ENCODE results near the gene TECPR2. TPM values are rescaled to one million over a fixed set of nuclear protein-coding genes. Genes with fewer than 3 reads are reported as not detected.

The TECPR2 gene
- total and polyA plus RNA-seq, 4 donors: 2.0 to 12.6 (median 5.2) TPM

GRCh38 chr14:102501751-102502315 lies 139.1 kb downstream of the TECPR2 start:
- peaks cover 0 to 19% (median 3%) of the 10 kb centered on the region in 4 donors for H3K36me3 ChIP-seq (ENCODE audit: control insufficient read depth in 4 of 4, insufficient read depth in 3 of 4, low read depth in 1 of 4, low read length in 3 of 4)
- no peaks in the 10 kb centered on the region for H3K27me3 ChIP-seq (ENCODE audit: control insufficient read depth in 4 of 4, insufficient read depth in 4 of 4, low read length in 3 of 4)
- H3K27ac ChIP-seq (ENCODE audit: low read depth in 1 of 2, low read length in 2 of 2): no peak overlapping the region
- no peak for DNase-seq (ENCODE audit: low spot score)
- H3K9me3 ChIP-seq (ENCODE audit: control insufficient read depth in 4 of 4, low read length in 3 of 4): no peaks in the 10 kb centered on the region
- peaks cover 0 to 3% (median 0%) of the 10 kb centered on the region in 4 donors for H3K4me1 ChIP-seq (ENCODE audit: control insufficient read depth in 4 of 4, insufficient read depth in 4 of 4, low read length in 3 of 4)
- no peak for TF ChIP-seq REST (IDR thresholded peaks at IDR 0.05)
- TF ChIP-seq FOXA2 (IDR thresholded peaks at IDR 0.05): no peak
- TF ChIP-seq ATF3 (IDR thresholded peaks at IDR 0.05): no peak
- TF ChIP-seq HNF4A (conservative IDR thresholded peaks at IDR 0.05): no peak
- TF ChIP-seq JUND (IDR thresholded peaks at IDR 0.05): no peak
- TF ChIP-seq CTCF (IDR thresholded peaks at IDR 0.05; ENCODE audit: low read depth, low read length, missing input control): no peak
- TF ChIP-seq, protein P1, sequence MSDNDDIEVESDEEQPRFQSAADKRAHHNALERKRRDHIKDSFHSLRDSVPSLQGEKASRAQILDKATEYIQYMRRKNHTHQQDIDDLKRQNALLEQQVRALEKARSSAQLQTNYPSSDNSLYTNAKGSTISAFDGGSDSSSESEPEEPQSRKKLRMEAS (IDR thresholded peaks at IDR 0.05): no peak
- no peak for TF ChIP-seq GABPA (IDR thresholded peaks at IDR 0.05 in 1 of 2, conservative IDR thresholded peaks at IDR 0.05 in 1 of 2)
- TF ChIP-seq SP1 (IDR thresholded peaks at IDR 0.05): no peak
- TF ChIP-seq, protein P2, sequence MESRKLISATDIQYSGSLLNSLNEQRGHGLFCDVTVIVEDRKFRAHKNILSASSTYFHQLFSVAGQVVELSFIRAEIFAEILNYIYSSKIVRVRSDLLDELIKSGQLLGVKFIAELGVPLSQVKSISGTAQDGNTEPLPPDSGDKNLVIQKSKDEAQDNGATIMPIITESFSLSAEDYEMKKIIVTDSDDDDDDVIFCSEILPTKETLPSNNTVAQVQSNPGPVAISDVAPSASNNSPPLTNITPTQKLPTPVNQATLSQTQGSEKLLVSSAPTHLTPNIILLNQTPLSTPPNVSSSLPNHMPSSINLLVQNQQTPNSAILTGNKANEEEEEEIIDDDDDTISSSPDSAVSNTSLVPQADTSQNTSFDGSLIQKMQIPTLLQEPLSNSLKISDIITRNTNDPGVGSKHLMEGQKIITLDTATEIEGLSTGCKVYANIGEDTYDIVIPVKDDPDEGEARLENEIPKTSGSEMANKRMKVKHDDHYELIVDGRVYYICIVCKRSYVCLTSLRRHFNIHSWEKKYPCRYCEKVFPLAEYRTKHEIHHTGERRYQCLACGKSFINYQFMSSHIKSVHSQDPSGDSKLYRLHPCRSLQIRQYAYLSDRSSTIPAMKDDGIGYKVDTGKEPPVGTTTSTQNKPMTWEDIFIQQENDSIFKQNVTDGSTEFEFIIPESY (IDR thresholded peaks at IDR 0.05): no peak
- TF ChIP-seq NR2F2 (IDR thresholded peaks at IDR 0.05): no peak
- no peak for TF ChIP-seq HNF4G (IDR thresholded peaks at IDR 0.05)
- TF ChIP-seq RXRA (IDR thresholded peaks at IDR 0.05): no peak
- TF ChIP-seq FOXA1 (IDR thresholded peaks at IDR 0.05): no peak
- 93% methylated on average over 20 of the region's 20 CpGs for WGBS
- no peak overlapping the region for H3K4me3 ChIP-seq (ENCODE audit: low read depth in 1 of 3, low read length in 3 of 3)
- no peak overlapping the region for H3K9ac ChIP-seq (ENCODE audit: low read depth in 1 of 2, low read length in 2 of 2)

- Histone ChIP-seq H3K36me3 (ENCODE audit: control insufficient read depth in 4 of 4, insufficient read depth in 3 of 4, low read depth in 1 of 4, low read length in 3 of 4) (peaks cover 0 to 15% (median 3%) of the 10 kb centered on the region in 4 donors), H3K4me1 (ENCODE audit: control insufficient read depth in 4 of 4, insufficient read depth in 4 of 4, low read length in 3 of 4) (peaks cover 0 to 3% (median 0%) of the 10 kb centered on the region in 4 donors), H3K27ac (ENCODE audit: low read depth in 1 of 2, low read length in 2 of 2) (no peak overlapping the region), H3K9me3 (ENCODE audit: control insufficient read depth in 4 of 4, low read length in 3 of 4) (no peaks in the 10 kb centered on the region), H3K4me3 (ENCODE audit: low read depth in 1 of 3, low read length in 3 of 3) (no peak overlapping the region), H3K9ac (ENCODE audit: low read depth in 1 of 2, low read length in 2 of 2) (no peak overlapping the region), H3K27me3 (ENCODE audit: control insufficient read depth in 4 of 4, insufficient read depth in 4 of 4, low read length in 3 of 4) (no peaks in the 10 kb centered on the region)
- 98% methylated on average over 10 of the region's 10 CpGs for WGBS
- no peak for DNase-seq (ENCODE audit: low spot score)
- no peak for TF ChIP-seq YY1 (IDR thresholded peaks at IDR 0.05)
- no peak for TF ChIP-seq TAF1 (conservative IDR thresholded peaks at IDR 0.05)
- TF ChIP-seq, protein P2 (IDR thresholded peaks at IDR 0.05): no peak
- no peak for TF ChIP-seq ATF3 (IDR thresholded peaks at IDR 0.05)
- no peak for TF ChIP-seq EGR1 (IDR thresholded peaks at IDR 0.05; ENCODE audit: low read depth in 2 of 2)
- TF ChIP-seq, protein P1 (IDR thresholded peaks at IDR 0.05): no peak
- no peak for TF ChIP-seq FOXA1 (IDR thresholded peaks at IDR 0.05)
- TF ChIP-seq FOXA2 (IDR thresholded peaks at IDR 0.05): no peak
- TF ChIP-seq REST (IDR thresholded peaks at IDR 0.05): no peak
Measured at GRCh38 chr14:102502571-102502970, 139.8 kb downstream of the TECPR2 start.
